RWPE2 (cell line): ENCODE data around the gene SLC7A4.
"Not testable (repeated sequence)": the region's sequence is repeated elsewhere in the genome, so short reads cannot be mapped to it uniquely, and the experiment has no call there.

Experiments
- ATAC-seq: fragments of 200-7000 bp; cut with Tn5 transposase; 3 replicates; pipeline ENCODE4 v1.9.1; 2021; ENCODE audit warnings: low read depth
- DNase-seq: peaks from one replicate; pipeline ENCODE4 v3.0.0-alpha.2; 2020; ENCODE audit warnings: low spot score
- H3K27ac ChIP-seq: fragments of 450-650 bp; 2 replicates; pipeline ENCODE4 v1.5.1; 2017; ENCODE audit warnings: mild to moderate bottlenecking; ENCODE audit not compliant: poor library complexity, severe bottlenecking
- H3K27me3 ChIP-seq: fragments of 250-450 bp; sonication (Bioruptor Pico); 2 replicates; pipeline ENCODE4 v1.5.1; 2021; ENCODE audit warnings: mild to moderate bottlenecking, moderate library complexity; ENCODE audit not compliant: insufficient read depth, poor library complexity, severe bottlenecking
- H3K36me3 ChIP-seq: fragments of 250-450 bp; sonication (Bioruptor Pico); 2 replicates; pipeline ENCODE4 v1.5.1; 2020; ENCODE audit warnings: low read depth, mild to moderate bottlenecking, moderate library complexity
- H3K4me1 ChIP-seq: fragments of 250-450 bp; sonication (Bioruptor Pico); 2 replicates; pipeline ENCODE4 v1.5.1; 2021; ENCODE audit warnings: mild to moderate bottlenecking, moderate library complexity; ENCODE audit not compliant: insufficient read depth, poor library complexity, severe bottlenecking
- H3K4me3 ChIP-seq: fragments of 250-450 bp; sonication (Bioruptor Pico); 2 replicates; pipeline ENCODE4 v1.5.1; 2021; ENCODE audit warnings: mild to moderate bottlenecking, moderate library complexity; ENCODE audit not compliant: severe bottlenecking
- H3K9me3 ChIP-seq: fragments of 250-450 bp; sonication (Bioruptor Pico); 2 replicates; pipeline ENCODE4 v1.5.1; 2021; ENCODE audit warnings: mild to moderate bottlenecking, moderate library complexity; ENCODE audit not compliant: severe bottlenecking
- TF ChIP-seq, protein P1 (sequence below): fragments of 450-650 bp; IDR thresholded peaks from one replicate; pipeline ENCODE4 v1.5.1; 2017; ENCODE audit warnings: mild to moderate bottlenecking, moderate library complexity; ENCODE audit not compliant: poor library complexity, severe bottlenecking

Gene SLC7A4

DNA sequence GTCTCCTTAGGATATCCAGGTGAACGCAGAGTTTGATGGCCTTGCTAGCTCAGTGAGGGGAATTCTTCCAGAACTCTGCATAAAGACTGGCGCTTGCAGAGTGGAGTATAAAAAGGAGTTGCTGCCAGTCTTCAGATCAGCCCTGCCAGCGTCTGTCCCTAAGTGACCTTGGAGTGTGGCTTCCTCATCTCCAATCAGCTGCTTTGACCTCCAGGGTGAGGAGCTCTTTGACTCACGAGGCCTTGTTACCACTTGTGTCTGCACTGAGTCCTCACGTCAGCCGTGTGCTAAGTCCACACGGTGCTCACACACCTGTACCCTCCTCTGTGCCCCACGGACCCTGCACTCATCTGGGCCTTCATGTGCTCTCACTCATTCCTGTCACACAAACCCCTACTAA, 28.0 kb upstream of the SLC7A4 start:
- not testable (repeated sequence) for DNase-seq, H3K9me3 ChIP-seq, H3K36me3 ChIP-seq, H3K27me3 ChIP-seq, H3K4me3 ChIP-seq, H3K27ac ChIP-seq, ATAC-seq, H3K4me1 ChIP-seq

DNA sequence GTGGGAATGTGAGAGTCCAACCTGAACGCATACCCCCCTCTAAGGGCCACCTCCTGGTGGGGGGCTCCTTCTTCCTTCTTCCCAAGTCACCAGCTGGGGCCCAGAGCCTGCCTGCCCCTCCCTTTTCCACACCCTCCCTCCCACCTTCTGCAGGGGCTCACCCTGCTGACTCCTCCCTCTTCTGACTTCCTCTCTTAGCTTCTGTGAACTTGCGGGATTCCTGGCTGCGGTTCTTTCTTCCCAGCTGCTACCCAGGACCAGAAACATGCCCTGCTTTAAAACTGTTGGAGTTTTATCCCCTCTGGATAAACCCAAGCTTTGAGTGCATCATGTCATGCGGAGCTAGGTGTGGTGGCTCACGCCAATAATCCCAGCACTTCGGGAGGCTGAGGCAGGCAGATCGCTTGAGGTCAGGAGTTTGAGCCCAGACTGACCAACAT, 23.5 kb upstream of the SLC7A4 start:
- TF ChIP-seq, protein P1, sequence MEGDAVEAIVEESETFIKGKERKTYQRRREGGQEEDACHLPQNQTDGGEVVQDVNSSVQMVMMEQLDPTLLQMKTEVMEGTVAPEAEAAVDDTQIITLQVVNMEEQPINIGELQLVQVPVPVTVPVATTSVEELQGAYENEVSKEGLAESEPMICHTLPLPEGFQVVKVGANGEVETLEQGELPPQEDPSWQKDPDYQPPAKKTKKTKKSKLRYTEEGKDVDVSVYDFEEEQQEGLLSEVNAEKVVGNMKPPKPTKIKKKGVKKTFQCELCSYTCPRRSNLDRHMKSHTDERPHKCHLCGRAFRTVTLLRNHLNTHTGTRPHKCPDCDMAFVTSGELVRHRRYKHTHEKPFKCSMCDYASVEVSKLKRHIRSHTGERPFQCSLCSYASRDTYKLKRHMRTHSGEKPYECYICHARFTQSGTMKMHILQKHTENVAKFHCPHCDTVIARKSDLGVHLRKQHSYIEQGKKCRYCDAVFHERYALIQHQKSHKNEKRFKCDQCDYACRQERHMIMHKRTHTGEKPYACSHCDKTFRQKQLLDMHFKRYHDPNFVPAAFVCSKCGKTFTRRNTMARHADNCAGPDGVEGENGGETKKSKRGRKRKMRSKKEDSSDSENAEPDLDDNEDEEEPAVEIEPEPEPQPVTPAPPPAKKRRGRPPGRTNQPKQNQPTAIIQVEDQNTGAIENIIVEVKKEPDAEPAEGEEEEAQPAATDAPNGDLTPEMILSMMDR: no peak
- Histone ChIP-seq H3K27me3 (no peaks in the 10 kb centered on the region), H3K4me3 (no peak overlapping the region), H3K27ac (no peak overlapping the region), H3K4me1 (peaks cover 5% of the 10 kb centered on the region), H3K9me3 (peaks cover 7% of the 10 kb centered on the region), H3K36me3 (no peaks in the 10 kb centered on the region)
- no peak for DNase-seq
- ATAC-seq: no peak

DNA sequence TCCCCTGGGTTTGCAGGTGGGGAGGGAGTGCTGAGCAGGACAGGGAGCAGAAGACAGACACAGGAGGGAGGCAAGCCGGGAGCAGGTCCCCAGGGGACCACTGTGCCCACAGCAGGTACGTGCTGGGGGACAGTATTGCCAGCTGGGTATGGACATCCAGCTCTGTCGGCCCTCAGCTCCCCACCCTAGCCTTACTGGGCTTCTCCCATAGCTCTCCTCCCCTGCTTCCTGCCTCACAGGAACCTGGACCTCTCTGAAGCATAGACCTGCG, 23.1 kb upstream of the SLC7A4 start:
- H3K27me3 ChIP-seq: no peaks in the 10 kb centered on the region
- TF ChIP-seq, protein P1: no peak
- no peak overlapping the region for H3K27ac ChIP-seq
- H3K4me3 ChIP-seq: no peak overlapping the region
- H3K9me3 ChIP-seq: peaks cover 7% of the 10 kb centered on the region
- H3K4me1 ChIP-seq: peaks cover 5% of the 10 kb centered on the region
- no peaks in the 10 kb centered on the region for H3K36me3 ChIP-seq
- no peak for DNase-seq
- ATAC-seq: no peak

GRCh38 chr22:21054714-21055563, 22.6 kb upstream of the SLC7A4 start:
- DNase-seq: no peak
- no peaks in the 10 kb centered on the region for H3K27me3 ChIP-seq

GRCh38 chr22:21054046-21054713, 21.8 kb upstream of the SLC7A4 start:
- ATAC-seq: no peak
- peaks cover 7% of the 10 kb centered on the region for H3K9me3 ChIP-seq
- no peak overlapping the region for H3K27ac ChIP-seq
- DNase-seq: no peak
- peaks cover 5% of the 10 kb centered on the region for H3K4me1 ChIP-seq
- TF ChIP-seq, protein P1: no peak
- H3K36me3 ChIP-seq: no peaks in the 10 kb centered on the region
- no peak overlapping the region for H3K4me3 ChIP-seq
- H3K27me3 ChIP-seq: no peaks in the 10 kb centered on the region

More at GRCh38 chr22:21054714-21055563, 22.6 kb upstream of the SLC7A4 start:
- peaks cover 7% of the 10 kb centered on the region for H3K9me3 ChIP-seq
- no peak overlapping the region for H3K4me3 ChIP-seq
- 0 out of 3 replicates have a peak, but pooled peaks have one; percentile 14 for ATAC-seq
- no peak overlapping the region for H3K27ac ChIP-seq
- no peaks in the 10 kb centered on the region for H3K36me3 ChIP-seq
- peaks cover 5% of the 10 kb centered on the region for H3K4me1 ChIP-seq
- TF ChIP-seq, protein P1: no peak
